Neural progenitor cell (in vitro differentiated cells): ENCODE data around the gene VEGFA.

Experiments used
- CTCF ChIP-seq: fragments of 200-600 bp; sonication (generic); IDR thresholded peaks from 2 replicates; pipeline ENCODE4 v1.5.1; 2017; ENCODE audit warnings: antibody characterized with exemption, mild to moderate bottlenecking
- EZH2phosphoT487 ChIP-seq: fragments of 200-600 bp; sonication (generic); IDR thresholded peaks from 2 replicates; pipeline ENCODE4 v1.6.1; 2017; ENCODE audit warnings: antibody characterized with exemption

- TF ChIP-seq CTCF, result no peak
- no peak for TF ChIP-seq EZH2phosphoT487
Observed at GRCh38 chr6:43803055-43803782, 33.2 kb downstream of the VEGFA start.
